AG04449 (cell line): Measurements from ENCODE around the gene SDK1.

Experiments
- CTCF ChIA-PET: fragments of 350-600 bp; formaldehyde crosslinking; extraction: SDS; loops from one replicate; lab custom pipeline; 2021; ENCODE audit warnings: antibody characterized with exemption; lab: Yijun Ruan, JAX
- POLR2A ChIA-PET: fragments of 400-600, 350-600 bp; formaldehyde crosslinking; extraction: SDS; loops from one replicate; lab custom pipeline; 2020; ENCODE audit warnings: antibody characterized with exemption, inconsistent platforms; lab: Yijun Ruan, JAX
- DNase-seq: peaks from one replicate; pipeline ENCODE4 v3.0.0-alpha.2; 2010; ENCODE audit warnings: low read depth, low spot score
- H3K4me3 ChIP-seq: 2 replicates; pipeline ENCODE4 v1.5.1; 2011; ENCODE audit warnings: low read depth, mild to moderate bottlenecking, control low read depth, low read length
- CTCF ChIP-seq: IDR thresholded peaks from one replicate; pipeline ENCODE4 v1.5.1; 2011; ENCODE audit warnings: mild to moderate bottlenecking, moderate library complexity, low read length, control low read depth, inconsistent platforms; ENCODE audit not compliant: insufficient read depth; ENCODE audit errors: missing control alignments

SDK1 gene

GRCh38 chr7:3771906-3772305 is 470.9 kb downstream of the SDK1 start:
- no peak for DNase-seq
- ChIA-PET CTCF (no interaction called here), POLR2A (no interaction called here)
- no peak overlapping the region for H3K4me3 ChIP-seq
- TF ChIP-seq CTCF, result no peak

GRCh38 chr7:3778345-3778744 is 477.3 kb downstream of the SDK1 start:
- ChIA-PET CTCF (no interaction called here), POLR2A (no interaction called here)
- H3K4me3 ChIP-seq, result no peak overlapping the region

GRCh38 chr7:3780016-3780415 is 479.0 kb downstream of the SDK1 start:
- DNase-seq, result no peak
- ChIA-PET CTCF (no interaction called here), POLR2A (no interaction called here)
- no peak overlapping the region for H3K4me3 ChIP-seq
- no peak for TF ChIP-seq CTCF

More at GRCh38 chr7:3778345-3778744, 477.3 kb downstream of the SDK1 start:
- TF ChIP-seq CTCF, result no peak
- DNase-seq, result no peak

GRCh38 chr7:3780525-3780924 is 479.5 kb downstream of the SDK1 start:
- no peak for TF ChIP-seq CTCF
- no peak overlapping the region for H3K4me3 ChIP-seq
- ChIA-PET POLR2A (no interaction called here), CTCF (no interaction called here)
- no peak for DNase-seq

- POLR2A ChIA-PET, result no interaction called here
- CTCF ChIA-PET, result no interaction called here
- H3K4me3 ChIP-seq, result no peak overlapping the region
- TF ChIP-seq CTCF, result no peak
- DNase-seq, result no peak
Observed at GRCh38 chr7:3781607-3782006, 480.6 kb downstream of the SDK1 start.

- no peak for TF ChIP-seq CTCF
- POLR2A ChIA-PET, result no interaction called here
- no peak overlapping the region for H3K4me3 ChIP-seq
- CTCF ChIA-PET, result no interaction called here
- no peak for DNase-seq
Observed at GRCh38 chr7:3787717-3788264, 486.7 kb downstream of the SDK1 start.
